ENCODE data around the gene GRIK4. TPM values are rescaled to one million over a fixed set of nuclear protein-coding genes. Genes with fewer than 3 reads are reported as not detected.

Gene GRIK4
- total RNA-seq, 1 experiment from 2014 or later = 3.3 TPM

GRCh38 chr11:120603071-120603470, 91.5 kb downstream of the GRIK4 start (continued):
- no peak for TF ChIP-seq AFF4 (CRISPR knock-in tag; IDR thresholded peaks at IDR 0.05; ENCODE audit: borderline replicate concordance)
- TF ChIP-seq JAZF1 (CRISPR knock-in tag; IDR thresholded peaks at IDR 0.05) = no peak

GRCh38 chr11:120605469-120605868, 93.9 kb downstream of the GRIK4 start:
- Mint-ChIP-seq H3K9me3 (no peaks in the 10 kb centered on the region), H3K4me3 (no peak overlapping the region), H3K36me3 (no peaks in the 10 kb centered on the region), H3K27me3 (ENCODE audit: low read depth) (no peaks in the 10 kb centered on the region; the same call in none of the 2 replicates), H3K27ac (no peak overlapping the region), H3K4me1 (peaks cover 47% of the 10 kb centered on the region)
- ATAC-seq (no peak), DNase-seq (ENCODE audit: low spot score) (no peak)
- TF ChIP-seq NFATC4 (CRISPR knock-in tag; IDR thresholded peaks at IDR 0.05) (no peak), AFF4 (CRISPR knock-in tag; IDR thresholded peaks at IDR 0.05; ENCODE audit: borderline replicate concordance) (no peak), IRF2 (CRISPR knock-in tag; IDR thresholded peaks at IDR 0.05; ENCODE audit: borderline replicate concordance, low read depth) (no peak), GRHL2 (CRISPR knock-in tag; IDR thresholded peaks at IDR 0.05; ENCODE audit: insufficient replicate concordance, severe bottlenecking) (no peak), ZNF138 (CRISPR knock-in tag; conservative IDR thresholded peaks at IDR 0.05) (no peak), RORB (CRISPR knock-in tag; IDR thresholded peaks at IDR 0.05) (no peak), AR (CRISPR knock-in tag; IDR thresholded peaks at IDR 0.05) (no peak)
- ChIA-PET CTCF (no interaction called here), POLR2A (no interaction called here)

GRCh38 chr11:120606211-120607010, 94.9 kb downstream of the GRIK4 start:
- no peaks in the 10 kb centered on the region for H3K9me3 Mint-ChIP-seq
- ATAC-seq (no peak), DNase-seq (ENCODE audit: low spot score) (no peak)
- no peak overlapping the region for H3K27ac Mint-ChIP-seq
- no peaks in the 10 kb centered on the region; the same call in none of the 2 replicates for H3K27me3 Mint-ChIP-seq (ENCODE audit: low read depth)
- H3K4me3 Mint-ChIP-seq = no peak overlapping the region
- no peaks in the 10 kb centered on the region for H3K36me3 Mint-ChIP-seq
- H3K4me1 Mint-ChIP-seq = peaks cover 52% of the 10 kb centered on the region
- POLR2A ChIA-PET = no interaction called here
- CTCF ChIA-PET = no interaction called here
- TF ChIP-seq ZNF138 (CRISPR knock-in tag; conservative IDR thresholded peaks at IDR 0.05) (no peak), ZNF396 (CRISPR knock-in tag; IDR thresholded peaks at IDR 0.05; ENCODE audit: borderline replicate concordance) (no peak), ZNF219 (CRISPR knock-in tag; IDR thresholded peaks at IDR 0.05; ENCODE audit: borderline replicate concordance) (no peak), GRHL2 (CRISPR knock-in tag; IDR thresholded peaks at IDR 0.05; ENCODE audit: insufficient replicate concordance, severe bottlenecking) (no peak), TCF7 (CRISPR knock-in tag; IDR thresholded peaks at IDR 0.05; ENCODE audit: low read depth) (no peak), ESRRA (CRISPR knock-in tag; IDR thresholded peaks at IDR 0.05; ENCODE audit: borderline replicate concordance) (no peak), CBFB (CRISPR knock-in tag; IDR thresholded peaks at IDR 0.05; ENCODE audit: low read depth) (no peak), ARID4B (CRISPR knock-in tag; IDR thresholded peaks at IDR 0.05; ENCODE audit: borderline replicate concordance) (no peak)

Measured in WTC11 (cell line).